GM19463 (cell line): ENCODE measurements around the gene EAF2.
"Not testable (repeated sequence)": the region's sequence is repeated elsewhere in the genome, so short reads cannot be mapped to it uniquely, and the experiment has no call there.

Experiments
- ATAC-seq: cut with Tn5 transposase; IDR thresholded peaks from one replicate; pipeline ENCODE4 v1.9.1; 2021; ENCODE audit warnings: mild to moderate bottlenecking, moderate library complexity; ENCODE audit not compliant: unreplicated experiment

EAF2 gene

GRCh38 chr3:121857778-121858177 lies 22.8 kb downstream of the EAF2 start:
- not testable (repeated sequence) for ATAC-seq

DNA sequence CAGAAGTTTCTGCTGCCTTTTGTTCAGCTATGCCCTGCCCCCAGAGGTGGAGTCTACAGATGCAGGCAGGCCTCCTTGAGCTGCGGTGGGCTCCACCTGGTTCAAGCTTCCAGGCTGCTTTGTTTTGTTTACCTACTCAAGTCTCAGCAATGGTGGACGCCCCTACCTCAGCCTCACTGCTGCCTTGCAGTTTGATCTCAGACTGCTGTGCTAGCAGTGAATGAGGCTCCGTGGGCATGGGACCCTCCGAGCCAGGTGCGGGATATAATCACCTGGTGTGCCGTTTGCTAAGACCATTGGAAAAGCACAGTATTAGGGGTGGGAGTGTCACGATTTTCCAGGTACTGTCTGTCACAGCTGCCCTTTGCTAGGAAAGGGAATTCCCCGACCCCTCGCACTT lies 28.2 kb downstream of the EAF2 start:
- not testable (repeated sequence) for ATAC-seq

DNA sequence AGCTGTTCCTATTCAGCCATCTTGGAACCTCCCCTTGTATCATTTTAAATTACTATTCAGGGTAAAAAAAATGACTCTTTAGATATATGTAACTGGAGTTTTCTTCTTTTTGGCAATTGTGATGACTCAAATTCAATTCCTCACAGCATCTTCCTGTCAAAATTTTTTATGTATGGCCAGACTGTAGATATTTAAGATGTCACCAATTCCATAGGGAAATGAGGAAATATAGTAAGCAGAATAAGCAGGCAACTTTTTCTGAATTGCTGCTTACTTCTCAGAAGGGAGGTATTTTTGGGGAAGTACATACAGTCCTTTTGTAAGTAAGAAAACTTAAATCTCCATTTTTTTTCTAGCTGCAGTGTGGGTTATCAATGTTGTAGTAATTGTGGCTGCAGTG lies 28.8 kb downstream of the EAF2 start:
- ATAC-seq: no peak

GRCh38 chr3:121869736-121870135 lies 34.7 kb downstream of the EAF2 start:
- ATAC-seq: no peak

DNA sequence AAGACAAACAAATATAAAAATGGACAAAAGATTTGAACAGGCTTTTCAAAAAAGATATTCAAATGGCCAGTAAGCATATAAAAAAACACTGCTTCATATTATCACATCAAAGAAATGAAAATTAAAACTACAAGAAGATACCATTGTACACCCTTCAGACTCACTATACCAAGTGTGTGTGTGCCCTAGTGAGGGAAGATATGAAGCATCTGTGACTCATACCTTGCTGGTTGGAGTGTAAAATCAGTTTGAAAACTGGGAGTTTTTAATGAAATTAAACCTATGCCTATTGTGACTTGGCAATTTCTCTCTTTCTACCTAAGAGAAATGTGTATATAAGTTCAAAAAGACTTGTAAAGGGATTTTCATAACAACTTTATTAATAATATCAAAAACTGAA lies 35.7 kb downstream of the EAF2 start:
- no peak for ATAC-seq

GRCh38 chr3:121871430-121871829 lies 36.4 kb downstream of the EAF2 start:
- ATAC-seq: no peak

GRCh38 chr3:121878411-121878810 lies 43.4 kb downstream of the EAF2 start:
- no peak for ATAC-seq

DNA sequence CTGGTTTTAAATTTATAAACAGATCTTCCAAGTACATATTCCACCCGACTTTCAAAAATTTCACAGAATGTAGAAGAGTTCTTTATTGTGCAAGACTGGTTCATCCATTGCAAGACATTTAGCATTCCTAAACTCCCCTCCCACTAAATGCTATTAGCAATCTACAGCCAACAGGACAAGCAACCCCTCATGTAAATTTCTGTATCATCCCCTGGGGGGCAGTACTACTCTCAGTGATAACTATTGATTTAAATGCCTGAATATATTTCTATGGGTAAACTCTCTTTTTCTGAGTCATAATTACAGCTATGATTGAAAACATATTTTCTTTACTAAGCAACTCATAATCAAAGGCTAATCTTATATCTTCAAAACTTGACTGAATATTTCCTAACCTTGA lies 48.5 kb downstream of the EAF2 start:
- no peak for ATAC-seq

GRCh38 chr3:121885386-121885785 lies 50.4 kb downstream of the EAF2 start:
- no peak for ATAC-seq

- ATAC-seq: no peak
Measured at GRCh38 chr3:121894301-121894990, 59.4 kb downstream of the EAF2 start, which contains the start of gene SLC15A2. SLC15A2 (plus strand) TSS chr3:121894401; CDS start chr3:121894477, 76 bp downstream.

DNA sequence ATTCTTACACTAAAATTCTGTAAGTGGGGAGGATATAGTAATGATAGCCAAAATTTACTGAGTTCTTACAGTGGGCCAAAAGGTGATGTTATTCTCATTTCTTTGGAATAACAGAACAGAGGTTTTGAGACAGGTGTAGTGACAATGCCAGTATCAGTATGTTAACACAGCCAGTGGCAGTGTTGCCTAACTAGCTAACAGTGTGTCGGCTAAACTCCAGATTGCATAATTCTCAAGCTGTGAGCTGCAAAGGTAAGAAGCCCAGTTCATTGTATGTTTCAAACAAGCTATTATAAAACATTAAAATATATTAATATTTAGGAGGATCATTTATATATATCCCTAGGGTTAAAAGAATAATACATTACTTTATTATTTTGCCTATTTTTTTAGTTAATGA lies 60.1 kb downstream of the EAF2 start:
- ATAC-seq: no peak

DNA sequence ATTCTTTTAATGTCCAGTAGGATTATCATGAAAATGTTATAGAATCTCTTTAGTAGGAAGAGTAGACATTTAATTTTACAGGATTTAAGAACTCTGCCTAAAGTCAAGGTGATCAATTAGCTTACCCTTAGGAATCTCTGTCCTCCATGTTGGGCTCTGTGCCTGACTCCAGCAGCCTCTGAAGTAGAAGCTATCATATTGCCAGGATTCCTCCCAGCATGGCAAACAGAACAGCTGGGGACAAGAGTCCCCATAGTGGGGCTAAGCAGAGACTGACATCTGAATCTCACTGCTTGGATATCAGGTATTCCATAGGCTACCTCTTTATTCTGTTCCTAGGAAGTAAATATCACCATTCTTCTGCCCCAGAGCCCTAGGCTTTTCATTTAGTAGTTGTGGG lies 60.7 kb downstream of the EAF2 start:
- ATAC-seq: no peak

DNA sequence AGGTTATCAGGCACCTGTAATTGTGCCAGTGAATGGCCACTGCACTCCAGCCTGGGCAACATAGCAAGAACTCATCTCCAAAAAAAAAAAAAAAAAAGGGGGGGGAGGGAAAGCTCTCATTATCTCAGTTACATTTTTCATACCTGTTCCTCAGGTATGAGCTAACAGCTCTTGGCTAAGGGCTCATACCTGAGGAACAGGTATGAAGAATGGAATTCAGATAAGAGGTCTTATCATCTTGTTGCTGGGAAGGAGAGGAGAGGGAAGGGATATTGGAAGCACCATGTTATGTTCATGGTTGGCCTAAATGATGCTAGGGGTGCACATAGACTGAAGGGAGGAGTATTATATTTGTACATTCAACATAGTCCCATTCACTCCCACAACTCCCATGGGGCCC lies 61.8 kb downstream of the EAF2 start:
- ATAC-seq: no peak

GRCh38 chr3:121897296-121897695 lies 62.3 kb downstream of the EAF2 start:
- no peak for ATAC-seq

DNA sequence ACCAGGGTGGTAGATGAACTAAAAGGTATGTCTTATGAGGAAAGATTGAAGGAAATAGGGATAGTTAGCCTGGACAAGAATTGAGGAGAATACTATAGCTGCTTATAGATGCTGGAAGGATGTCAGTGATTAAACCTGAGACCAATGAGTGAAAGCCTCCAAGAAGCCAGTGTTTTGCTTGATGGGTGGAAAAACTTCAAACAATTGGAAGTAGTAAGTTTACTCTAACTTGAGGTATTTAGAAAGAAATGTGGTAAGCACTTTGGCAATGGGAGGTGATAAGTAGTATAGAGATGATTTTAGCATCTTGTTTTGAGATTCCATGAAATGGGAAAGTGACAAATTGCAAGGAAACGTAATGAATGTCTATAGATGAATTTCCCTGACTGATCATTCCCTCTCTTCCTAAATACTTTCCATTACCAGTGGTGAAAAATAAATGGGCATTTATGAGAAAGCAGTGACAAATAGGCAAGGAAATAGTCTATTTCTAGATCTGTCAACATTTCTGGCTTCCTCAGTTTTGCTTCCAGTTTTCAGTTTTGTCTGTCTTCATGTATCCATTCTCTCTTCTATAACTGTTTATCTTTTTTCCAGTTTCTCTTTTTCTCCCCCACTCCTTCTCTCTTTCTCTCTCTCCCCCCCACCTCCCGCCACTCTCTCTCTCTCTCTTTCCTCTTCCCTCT lies 78.4 kb downstream of the EAF2 start:
- no peak for ATAC-seq

- ATAC-seq: no peak
Measured at GRCh38 chr3:121914081-121914998, 79.3 kb downstream of the EAF2 start.

DNA sequence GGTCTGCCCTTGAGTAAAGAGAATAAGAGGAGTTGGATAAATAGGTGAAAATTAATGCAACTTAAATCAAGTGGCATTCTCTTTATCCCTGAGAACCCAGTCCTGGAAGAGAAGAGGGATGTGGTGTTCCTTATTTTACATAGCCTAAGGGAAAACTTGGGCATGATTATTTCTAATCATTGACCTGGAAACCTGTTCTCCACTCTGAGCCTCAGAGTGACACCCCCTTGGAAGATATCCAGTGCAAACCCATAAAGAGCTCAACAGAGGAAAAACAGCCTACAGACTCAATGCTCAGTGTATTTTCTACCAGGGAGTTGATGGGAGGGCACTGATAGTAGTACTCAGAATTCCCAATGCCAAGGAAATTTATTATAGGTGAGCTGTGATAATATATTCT lies 81.2 kb downstream of the EAF2 start:
- no peak for ATAC-seq

DNA sequence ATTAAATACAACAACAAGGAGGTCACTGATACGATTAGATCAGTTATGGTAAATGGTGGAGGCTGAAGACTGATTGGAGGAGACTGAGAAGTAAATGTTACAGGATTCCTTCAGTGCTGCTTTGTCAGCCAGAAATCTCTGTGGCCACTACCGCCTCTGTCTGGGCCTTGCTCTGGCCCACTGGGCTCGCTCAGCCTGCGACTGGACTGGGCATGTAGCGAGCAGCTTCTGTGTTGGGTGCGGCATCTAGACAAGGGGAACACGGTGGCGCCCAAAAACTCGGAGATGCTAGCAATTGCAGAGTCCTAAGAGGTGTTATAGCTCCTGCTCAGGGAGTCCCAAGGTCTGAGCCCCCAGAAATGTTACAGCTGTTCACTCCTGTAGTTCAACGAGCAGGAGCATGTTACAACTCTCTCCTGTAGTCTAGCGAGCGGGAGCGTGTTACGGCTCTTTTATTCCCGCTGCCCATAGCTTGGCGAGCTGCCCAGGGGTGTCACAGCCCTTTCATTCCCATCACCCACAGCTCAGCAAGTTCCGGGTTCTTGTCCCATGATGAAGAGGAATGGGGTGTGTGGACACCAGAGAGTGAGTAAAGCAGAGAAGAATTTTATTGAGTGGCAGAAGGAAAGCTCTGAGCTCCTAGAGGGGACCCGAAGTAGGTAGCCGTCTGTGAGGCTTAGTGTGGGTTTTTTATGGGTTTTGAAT lies 83.9 kb downstream of the EAF2 start:
- no peak for ATAC-seq

DNA sequence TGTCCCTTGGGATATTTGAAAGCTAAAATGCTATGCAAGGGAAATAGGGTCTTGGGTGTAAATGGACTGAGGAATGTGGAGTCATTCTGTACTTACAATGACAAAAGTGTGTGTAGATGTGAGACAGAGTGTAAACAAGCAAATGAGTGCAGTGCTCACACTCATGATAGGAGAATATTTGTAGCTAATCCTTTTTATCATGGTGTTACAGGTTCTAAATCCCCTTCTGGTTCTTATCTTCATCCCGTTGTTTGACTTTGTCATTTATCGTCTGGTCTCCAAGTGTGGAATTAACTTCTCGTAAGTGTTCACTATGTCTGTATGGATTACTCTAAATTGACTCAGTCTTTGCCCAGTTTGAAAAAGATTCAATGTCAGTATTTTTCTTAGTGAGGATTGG lies 89.7 kb downstream of the EAF2 start:
- ATAC-seq: no peak

GRCh38 chr3:121926380-121926779 lies 91.4 kb downstream of the EAF2 start:
- ATAC-seq: no peak
